ENCODE measurements around the gene CEP295NL.
A peak's percentile ranks its signal among the peaks of the same experiment; 100 is the strongest.
"Not testable (repeated sequence)": the region's sequence is repeated elsewhere in the genome, so short reads cannot be mapped to it uniquely, and the experiment has no call there.

CEP295NL gene

DNA sequence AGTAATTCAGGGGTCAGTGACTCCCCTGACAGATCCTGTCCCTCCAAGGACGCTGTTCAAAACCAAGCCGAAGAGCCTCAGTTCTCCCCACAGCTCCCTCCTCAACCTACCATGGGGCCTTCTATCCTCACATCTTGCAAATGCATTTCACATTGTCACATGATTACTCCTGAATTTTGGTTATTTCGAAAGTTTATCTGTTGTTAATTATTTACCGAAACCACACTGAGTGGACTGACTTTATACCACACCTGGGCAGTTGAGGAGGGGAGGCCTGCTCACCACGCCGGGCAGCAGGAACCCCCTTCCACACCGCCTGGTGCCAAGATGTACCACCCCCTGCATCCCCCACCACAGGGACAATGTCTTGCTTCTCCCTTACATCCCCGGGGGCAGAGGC, 17.5 kb upstream of the CEP295NL start:
- Mint-ChIP-seq H3K4me1 (ENCODE audit: low read depth) (peaks cover 24% of the 10 kb centered on the region), H3K27ac (no peak overlapping the region)

GRCh38 chr17:78919861-78920450, 17.0 kb upstream of the CEP295NL start:
- Mint-ChIP-seq H3K4me3 (no peak overlapping the region), H3K27me3 (no peaks in the 10 kb centered on the region), H3K4me1 (ENCODE audit: low read depth) (peaks cover 24% of the 10 kb centered on the region), H3K9me3 (ENCODE audit: low read depth) (no peaks in the 10 kb centered on the region), H3K36me3 (no peaks in the 10 kb centered on the region), H3K27ac (peak overlapping the region; percentile 46)

More for the DNA sequence above, 17.5 kb upstream of the CEP295NL start:
- H3K4me3 Mint-ChIP-seq = no peak overlapping the region
- no peaks in the 10 kb centered on the region for H3K27me3 Mint-ChIP-seq
- H3K36me3 Mint-ChIP-seq = no peaks in the 10 kb centered on the region
- no peaks in the 10 kb centered on the region for H3K9me3 Mint-ChIP-seq (ENCODE audit: low read depth)

DNA sequence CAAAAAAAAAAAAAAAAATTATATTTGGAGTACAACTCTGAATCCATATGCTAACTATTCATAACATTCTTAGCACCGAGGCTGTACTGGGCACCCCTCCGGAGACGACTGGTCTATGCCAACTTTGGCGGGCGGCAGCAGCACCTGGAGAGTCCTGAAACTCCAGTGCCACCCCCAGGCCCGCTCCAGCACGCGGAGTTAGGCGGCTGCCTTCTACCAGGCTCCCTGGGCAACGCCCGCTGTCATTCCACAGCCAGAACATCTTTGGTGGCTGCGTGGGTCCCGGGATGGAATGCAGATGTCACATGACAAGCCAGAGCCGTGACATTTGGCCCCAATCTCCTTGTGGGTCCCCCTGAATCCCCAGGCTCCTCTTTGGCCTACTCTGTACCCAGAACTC, 16.0 kb upstream of the CEP295NL start:
- no peaks in the 10 kb centered on the region for H3K9me3 Mint-ChIP-seq (ENCODE audit: low read depth)
- no peaks in the 10 kb centered on the region for H3K27me3 Mint-ChIP-seq
- H3K4me1 Mint-ChIP-seq (ENCODE audit: low read depth) = peaks cover 23% of the 10 kb centered on the region
- H3K27ac Mint-ChIP-seq = no peak overlapping the region
- no peak overlapping the region for H3K4me3 Mint-ChIP-seq
- no peaks in the 10 kb centered on the region for H3K36me3 Mint-ChIP-seq

- Mint-ChIP-seq H3K4me3 (no peak overlapping the region), H3K36me3 (no peaks in the 10 kb centered on the region), H3K4me1 (ENCODE audit: low read depth) (peaks cover 12% of the 10 kb centered on the region), H3K27me3 (no peaks in the 10 kb centered on the region), H3K9me3 (ENCODE audit: low read depth) (no peaks in the 10 kb centered on the region), H3K27ac (no peak overlapping the region)
Observed at GRCh38 chr17:78917451-78918275, 14.7 kb upstream of the CEP295NL start.

DNA sequence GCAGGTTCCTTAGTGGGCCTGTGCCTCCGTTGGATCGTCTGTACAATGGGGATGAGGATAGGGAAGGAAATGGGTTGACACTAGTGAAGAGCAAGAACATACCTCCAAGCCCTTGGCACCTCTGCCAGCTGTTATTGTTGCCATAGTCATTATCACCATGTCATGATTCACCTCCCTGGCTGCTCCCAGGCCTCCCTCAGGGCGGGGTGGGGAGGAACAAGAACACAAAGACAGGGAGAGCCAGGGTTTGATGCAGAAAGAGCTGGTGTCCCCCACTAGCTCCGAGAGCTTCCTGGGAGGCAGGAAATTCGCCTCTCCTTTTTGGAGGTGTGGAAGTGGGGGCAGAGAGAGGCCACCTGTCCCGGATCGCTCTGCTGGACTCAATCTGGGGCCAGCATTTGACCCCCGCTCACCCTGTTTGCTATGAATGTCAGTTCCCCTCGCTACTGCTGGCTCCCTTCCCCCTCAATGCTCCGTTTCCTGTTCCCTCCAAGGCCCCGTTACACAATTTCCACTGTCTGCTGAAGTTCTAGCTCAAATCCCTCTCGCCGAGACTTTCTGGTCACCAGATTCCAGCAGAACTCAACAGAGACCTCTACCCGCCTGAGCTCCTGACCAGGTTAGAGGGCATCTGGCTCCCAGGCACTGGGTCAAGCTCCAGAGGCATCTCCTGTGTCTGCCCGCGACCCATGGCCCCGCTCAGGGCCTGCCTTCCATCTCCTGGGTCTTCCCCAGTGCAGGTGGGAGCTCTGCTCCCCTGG, 13.1 kb upstream of the CEP295NL start:
- H3K36me3 Mint-ChIP-seq = no peaks in the 10 kb centered on the region
- H3K4me1 Mint-ChIP-seq (ENCODE audit: low read depth) = peaks cover 11% of the 10 kb centered on the region
- H3K4me3 Mint-ChIP-seq = peak overlapping the region; percentile 70
- H3K9me3 Mint-ChIP-seq (ENCODE audit: low read depth) = no peaks in the 10 kb centered on the region
- H3K27ac Mint-ChIP-seq = peak overlapping the region; percentile 76
- no peaks in the 10 kb centered on the region for H3K27me3 Mint-ChIP-seq

- Mint-ChIP-seq H3K36me3 (no peaks in the 10 kb centered on the region), H3K4me1 (ENCODE audit: low read depth) (peaks cover 11% of the 10 kb centered on the region), H3K27me3 (no peaks in the 10 kb centered on the region), H3K4me3 (no peak overlapping the region), H3K27ac (no peak overlapping the region), H3K9me3 (ENCODE audit: low read depth) (no peaks in the 10 kb centered on the region)
Observed at GRCh38 chr17:78913115-78913514, 10.1 kb upstream of the CEP295NL start.

DNA sequence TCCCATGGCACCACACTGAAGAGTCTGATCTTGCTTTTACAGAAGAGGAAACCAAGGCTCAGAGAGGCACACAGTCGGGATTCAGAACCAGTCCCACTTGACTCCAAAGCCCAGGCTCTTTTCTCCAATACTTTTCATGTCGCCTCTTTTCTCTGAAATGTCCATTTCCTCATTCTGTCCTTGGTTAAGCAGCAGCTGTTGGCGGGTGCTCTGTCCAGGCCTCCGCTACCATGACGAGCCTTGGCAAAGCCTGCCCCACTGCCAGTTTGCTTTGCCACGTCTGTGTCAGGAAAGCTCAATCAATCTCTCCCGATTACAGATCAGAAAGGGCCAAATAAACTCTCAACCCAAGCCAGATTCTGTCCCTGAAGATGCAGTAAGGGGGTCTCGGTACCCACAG, 9.1 kb upstream of the CEP295NL start:
- H3K9me3 Mint-ChIP-seq (ENCODE audit: low read depth) = no peaks in the 10 kb centered on the region
- H3K4me1 Mint-ChIP-seq (ENCODE audit: low read depth) = peaks cover 11% of the 10 kb centered on the region
- H3K27ac Mint-ChIP-seq = no peak overlapping the region
- H3K4me3 Mint-ChIP-seq = no peak overlapping the region
- H3K36me3 Mint-ChIP-seq = no peaks in the 10 kb centered on the region
- H3K27me3 Mint-ChIP-seq = no peaks in the 10 kb centered on the region

- H3K9me3 Mint-ChIP-seq (ENCODE audit: low read depth); H3K27me3 Mint-ChIP-seq; H3K4me1 Mint-ChIP-seq (ENCODE audit: low read depth); H3K36me3 Mint-ChIP-seq; H3K4me3 Mint-ChIP-seq; H3K27ac Mint-ChIP-seq: not testable (repeated sequence)
Observed at GRCh38 chr17:78911543-78911942, 8.5 kb upstream of the CEP295NL start.

- Mint-ChIP-seq H3K4me1 (ENCODE audit: low read depth) (peaks cover under 1% of the 10 kb centered on the region), H3K27me3 (no peaks in the 10 kb centered on the region), H3K4me3 (no peak overlapping the region), H3K27ac (no peak overlapping the region), H3K36me3 (no peaks in the 10 kb centered on the region), H3K9me3 (ENCODE audit: low read depth) (no peaks in the 10 kb centered on the region)
Observed at GRCh38 chr17:78910497-78911284, 7.7 kb upstream of the CEP295NL start.

- Mint-ChIP-seq H3K36me3 (no peaks in the 10 kb centered on the region), H3K4me1 (ENCODE audit: low read depth) (peaks cover 2% of the 10 kb centered on the region), H3K9me3 (ENCODE audit: low read depth) (no peaks in the 10 kb centered on the region), H3K27me3 (no peaks in the 10 kb centered on the region), H3K4me3 (no peak overlapping the region), H3K27ac (no peak overlapping the region)
Observed at GRCh38 chr17:78908426-78908825, 5.4 kb upstream of the CEP295NL start.

DNA sequence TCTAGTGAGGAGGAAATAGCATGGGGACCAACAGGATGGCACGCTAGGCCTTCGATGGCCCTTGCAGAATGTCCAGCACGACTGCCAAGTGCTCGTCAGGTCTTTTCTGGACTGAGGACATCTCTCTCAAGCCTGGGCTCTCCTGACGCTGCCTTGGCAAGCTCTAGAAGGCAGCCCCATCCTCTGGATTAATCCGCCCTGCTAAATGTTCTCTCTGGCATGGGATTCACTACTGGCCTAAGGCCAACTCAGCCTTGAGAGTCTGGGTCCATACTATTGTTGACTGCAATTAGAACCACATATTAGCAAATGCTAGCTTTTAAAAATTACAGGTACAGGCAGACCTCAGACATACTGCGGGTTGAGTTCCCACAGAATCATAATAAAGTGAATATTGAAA, 2.5 kb upstream of the CEP295NL start:
- Mint-ChIP-seq H3K27me3 (no peaks in the 10 kb centered on the region), H3K27ac (no peak overlapping the region), H3K9me3 (ENCODE audit: low read depth) (no peaks in the 10 kb centered on the region), H3K4me3 (no peak overlapping the region), H3K4me1 (ENCODE audit: low read depth) (peaks cover 4% of the 10 kb centered on the region), H3K36me3 (no peaks in the 10 kb centered on the region)

GRCh38 chr17:78905116-78905515, 2.1 kb upstream of the CEP295NL start:
- Mint-ChIP-seq H3K27me3 (no peaks in the 10 kb centered on the region), H3K4me1 (ENCODE audit: low read depth) (peaks cover 4% of the 10 kb centered on the region), H3K9me3 (ENCODE audit: low read depth) (no peaks in the 10 kb centered on the region)

DNA sequence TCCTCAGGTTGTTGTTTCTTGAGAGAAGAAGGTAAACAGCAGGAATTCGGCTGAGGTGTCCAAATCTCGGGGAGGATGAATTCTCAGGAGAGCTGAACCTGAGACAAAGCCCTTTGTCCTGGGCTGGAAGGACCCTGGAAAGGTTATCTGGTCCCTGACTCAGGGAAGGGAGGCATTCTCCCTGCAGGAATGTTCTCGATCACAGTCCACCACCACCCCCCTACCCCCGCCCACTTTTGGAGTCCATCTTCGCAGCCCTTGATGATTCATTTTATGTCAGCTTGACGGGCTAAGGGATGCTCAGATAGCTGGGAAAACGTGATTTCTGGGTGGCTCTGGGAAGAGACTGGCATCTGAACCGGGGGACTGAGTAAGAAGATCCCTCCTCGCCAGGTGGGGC, 1.4 kb upstream of the CEP295NL start:
- no peak overlapping the region for H3K27ac Mint-ChIP-seq
- H3K9me3 Mint-ChIP-seq (ENCODE audit: low read depth) = no peaks in the 10 kb centered on the region
- H3K4me1 Mint-ChIP-seq (ENCODE audit: low read depth) = peaks cover 4% of the 10 kb centered on the region
- no peak overlapping the region for H3K4me3 Mint-ChIP-seq
- no peaks in the 10 kb centered on the region for H3K36me3 Mint-ChIP-seq
- no peaks in the 10 kb centered on the region for H3K27me3 Mint-ChIP-seq

More at GRCh38 chr17:78905116-78905515, 2.1 kb upstream of the CEP295NL start:
- Mint-ChIP-seq H3K36me3 (no peaks in the 10 kb centered on the region), H3K27ac (no peak overlapping the region), H3K4me3 (no peak overlapping the region)

DNA sequence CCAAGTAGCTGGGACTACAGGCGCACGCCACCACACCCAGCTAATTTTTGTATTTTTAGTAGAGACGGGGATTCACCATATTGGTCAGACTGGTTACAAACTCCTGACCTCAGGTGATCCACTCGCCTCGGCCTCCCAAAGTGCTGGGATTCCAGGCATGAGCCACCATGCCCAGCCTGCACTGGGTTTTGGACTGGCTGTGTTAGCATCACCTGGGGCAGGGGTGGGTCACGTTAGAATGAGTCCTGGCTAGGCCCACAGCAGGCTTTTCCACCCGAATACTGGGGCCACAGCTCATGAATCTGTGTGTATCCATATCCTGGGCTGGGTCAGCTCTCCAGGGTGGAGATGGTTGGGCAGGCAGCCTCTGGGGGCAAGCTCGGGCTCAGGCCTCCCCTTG, 770 bp downstream of the CEP295NL start:
- H3K27me3 Mint-ChIP-seq; H3K36me3 Mint-ChIP-seq; H3K4me3 Mint-ChIP-seq; H3K27ac Mint-ChIP-seq; H3K9me3 Mint-ChIP-seq (ENCODE audit: low read depth); H3K4me1 Mint-ChIP-seq (ENCODE audit: low read depth): not testable (repeated sequence)

- peaks cover 4% of the 10 kb centered on the region for H3K4me1 Mint-ChIP-seq (ENCODE audit: low read depth)
- H3K36me3 Mint-ChIP-seq = no peaks in the 10 kb centered on the region
- H3K4me3 Mint-ChIP-seq = no peak overlapping the region
- no peak overlapping the region for H3K27ac Mint-ChIP-seq
- H3K9me3 Mint-ChIP-seq (ENCODE audit: low read depth) = no peaks in the 10 kb centered on the region
- no peaks in the 10 kb centered on the region for H3K27me3 Mint-ChIP-seq
Observed at GRCh38 chr17:78901806-78902205, 1.2 kb downstream of the CEP295NL start.
